GM21367 (cell line): Measurements from ENCODE around the gene TALDO1.
"Not testable (repeated sequence)": the region's sequence is repeated elsewhere in the genome, so short reads cannot be mapped to it uniquely, and the experiment has no call there.

ENCODE experiments used
- ATAC-seq: cut with Tn5 transposase; IDR thresholded peaks from one replicate; pipeline ENCODE4 v1.9.1; 2021; ENCODE audit not compliant: unreplicated experiment

The TALDO1 gene

DNA sequence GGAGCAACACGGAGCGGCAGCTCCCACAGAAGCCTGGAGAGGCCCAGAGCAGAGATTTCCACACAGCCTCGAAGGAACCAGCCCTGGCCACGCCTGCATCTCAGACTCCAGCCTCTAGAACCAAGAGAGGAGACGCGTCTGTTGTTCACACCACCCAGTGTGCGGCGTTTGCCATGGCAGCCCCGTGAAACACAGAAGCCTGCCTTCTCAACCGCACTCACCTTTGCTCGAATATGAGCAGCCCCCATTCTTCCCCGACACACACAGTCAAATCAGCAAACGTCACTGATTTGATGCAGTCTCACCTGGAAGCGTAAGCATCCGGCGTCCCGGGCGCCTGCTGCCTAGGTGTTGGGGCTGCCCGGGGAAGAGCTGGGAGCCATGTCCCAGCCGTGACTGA lies 14.2 kb upstream of the TALDO1 start:
- no peak for ATAC-seq

DNA sequence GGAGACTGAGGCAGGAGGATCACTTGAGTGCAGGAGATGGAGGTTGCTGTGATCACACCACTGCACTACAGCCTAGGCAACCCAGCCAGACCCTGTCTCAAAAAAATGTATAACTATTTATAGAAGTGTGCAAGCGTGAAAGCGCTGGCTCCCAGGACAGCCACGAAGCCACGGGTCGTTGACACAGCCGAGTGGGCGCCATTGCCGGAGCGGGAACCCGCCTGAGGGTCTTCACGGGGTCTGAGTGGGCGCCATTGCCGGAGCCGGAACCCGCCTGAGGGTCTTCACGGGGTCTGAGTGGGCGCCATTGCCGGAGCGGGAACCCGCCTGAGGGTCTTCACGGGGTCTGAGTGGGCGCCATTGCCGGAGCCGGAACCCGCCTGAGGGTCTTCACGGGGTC lies 12.7 kb upstream of the TALDO1 start:
- ATAC-seq: not testable (repeated sequence)

DNA sequence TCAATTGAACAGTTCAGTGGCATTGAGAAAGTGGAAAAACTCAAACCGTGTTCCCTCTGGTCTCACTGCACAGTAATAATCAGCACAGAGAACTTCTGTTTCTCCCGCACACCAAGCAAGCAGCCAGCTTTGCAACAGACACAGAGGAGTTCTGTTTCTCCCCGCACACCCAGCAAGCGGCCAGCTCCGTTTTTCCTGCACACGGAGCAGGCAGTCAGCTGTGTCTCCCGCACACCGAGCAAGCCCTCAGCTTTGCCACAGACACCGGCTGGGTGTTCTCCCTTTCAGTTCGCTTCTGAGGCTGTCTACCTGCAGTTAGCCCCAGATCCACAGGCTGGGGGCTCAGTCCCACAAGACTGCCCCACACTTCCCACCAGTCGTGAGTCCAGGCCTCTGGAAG lies 9.9 kb upstream of the TALDO1 start:
- ATAC-seq: no peak

DNA sequence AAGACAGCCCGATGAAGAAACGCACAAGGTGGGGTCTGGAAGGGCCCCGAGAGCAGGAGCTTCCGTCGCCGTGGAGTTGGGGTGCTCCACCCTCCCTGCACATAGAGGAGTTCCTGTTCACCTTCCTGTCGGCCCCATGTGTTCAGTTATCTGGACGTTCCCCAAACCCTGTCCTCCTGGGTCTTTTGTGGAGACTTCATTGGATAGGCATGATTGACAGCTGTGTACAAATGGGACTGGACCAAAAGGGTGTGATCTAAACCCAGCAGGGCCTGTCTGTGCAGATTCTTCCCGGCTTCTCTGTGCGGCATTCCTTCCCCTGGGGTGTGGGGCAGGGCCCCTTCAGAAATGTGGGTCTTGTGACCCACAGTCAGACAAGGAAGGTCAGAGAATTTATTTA lies 9.4 kb upstream of the TALDO1 start:
- not testable (repeated sequence) for ATAC-seq

DNA sequence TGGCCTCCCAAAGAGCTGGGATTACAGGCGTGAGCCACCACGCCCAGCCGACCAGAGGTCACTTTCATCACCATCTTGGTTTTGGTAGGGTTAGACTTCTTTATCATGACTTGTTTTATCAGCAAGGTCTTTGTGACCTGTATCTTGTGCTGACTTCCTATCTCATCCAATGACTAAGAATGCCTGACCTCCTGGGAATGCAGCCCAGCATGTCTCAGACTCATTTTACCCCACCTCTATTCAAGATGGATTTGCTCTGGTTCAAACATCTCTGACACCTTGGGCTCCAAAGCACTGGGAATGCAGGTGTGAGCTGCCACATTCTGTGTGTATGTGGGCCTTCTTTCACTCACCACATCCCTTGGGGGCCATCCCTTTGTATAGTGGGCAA lies 5.1 kb upstream of the TALDO1 start:
- ATAC-seq: no peak

DNA sequence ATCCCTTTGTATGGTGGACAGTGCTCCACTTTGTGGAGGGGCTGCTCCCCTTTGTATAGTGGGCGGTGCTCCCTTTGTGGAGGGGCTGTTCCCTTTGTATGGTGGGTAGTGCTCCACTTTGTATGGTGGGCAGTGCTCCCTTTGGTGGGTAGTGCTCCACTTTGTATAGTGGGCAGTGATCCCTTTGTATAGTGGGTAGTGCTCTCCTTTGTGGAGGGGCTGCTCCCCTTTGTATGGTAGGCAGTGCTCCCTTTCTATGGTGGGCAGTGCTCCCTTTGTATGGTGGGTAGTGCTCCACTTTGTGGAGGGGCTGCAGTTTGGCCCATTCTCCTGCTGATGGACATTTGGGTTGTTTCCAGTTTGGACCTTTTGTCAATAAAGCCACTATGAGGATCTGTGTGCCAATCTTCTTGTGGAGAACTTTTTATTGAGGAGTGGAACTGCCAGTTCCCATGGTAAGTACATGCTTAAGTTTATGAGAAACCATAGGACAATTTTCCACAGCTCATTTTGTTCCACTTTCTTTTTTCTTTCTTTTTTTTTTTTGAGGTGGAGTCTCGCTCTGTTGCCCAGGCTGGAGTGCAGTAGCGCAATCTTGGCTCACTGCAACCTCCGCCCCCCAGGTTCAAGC lies 4.6 kb upstream of the TALDO1 start:
- no peak for ATAC-seq

DNA sequence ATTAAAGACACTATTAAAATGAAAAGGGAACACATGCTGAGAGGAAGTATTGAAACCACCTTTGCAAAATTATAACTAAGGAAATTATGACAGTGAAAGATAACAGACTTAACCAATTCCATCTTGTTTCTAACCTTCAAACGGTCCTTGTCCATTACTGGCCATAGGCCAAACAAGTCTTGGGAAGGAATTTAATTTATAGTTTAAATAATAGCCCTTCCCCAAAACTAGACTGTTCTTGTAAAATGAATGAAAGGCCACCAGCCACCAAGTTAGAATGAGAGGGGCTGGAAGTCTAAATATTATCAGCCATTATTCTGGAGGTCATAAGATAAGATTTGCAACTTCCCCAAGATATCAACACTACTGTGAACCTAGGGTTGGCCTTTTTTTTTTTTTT lies 1.8 kb upstream of the TALDO1 start:
- no peak for ATAC-seq

DNA sequence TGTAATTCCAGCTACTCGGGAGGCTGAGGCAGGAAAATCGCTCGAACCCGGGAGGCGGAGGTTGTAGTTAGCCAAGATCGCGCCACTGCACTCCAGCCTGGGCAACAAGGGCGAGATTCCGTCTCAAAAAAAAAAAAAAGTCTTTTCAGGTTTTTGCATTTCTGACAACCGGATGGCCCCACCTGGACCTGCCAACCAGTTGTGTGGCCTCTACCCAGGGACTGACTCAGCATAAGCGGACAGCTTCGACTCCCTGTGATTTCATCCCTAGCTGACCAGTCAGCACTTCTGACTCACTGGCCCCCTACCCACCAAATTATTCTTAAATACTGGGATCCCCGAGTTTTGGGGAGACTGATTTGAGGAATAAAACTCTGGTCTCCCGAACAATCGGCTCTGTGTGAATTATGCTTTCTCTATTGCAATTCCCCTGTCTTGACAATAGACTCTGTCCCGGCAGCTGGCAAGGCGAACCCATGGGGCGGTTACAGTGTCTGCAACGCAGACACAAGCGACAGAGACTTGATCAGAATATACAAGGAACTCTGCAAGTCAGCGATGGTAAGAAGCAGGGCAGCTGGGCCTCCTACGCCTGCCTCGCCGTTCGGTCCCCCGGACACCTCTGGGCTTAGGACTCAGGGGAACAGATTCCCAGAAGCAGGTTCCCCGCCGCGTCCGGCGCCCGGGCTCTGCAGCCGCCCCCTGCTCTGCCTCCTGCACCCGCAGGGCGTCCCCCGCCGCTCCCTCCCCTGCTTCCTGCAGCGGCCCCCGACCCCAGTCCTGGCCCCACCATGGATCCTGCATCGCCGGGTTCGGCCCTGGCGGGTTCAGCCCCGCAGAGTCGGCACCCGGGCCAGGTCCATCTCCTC lies 741 bp upstream of the TALDO1 start:
- peak; percentile 15 for ATAC-seq

DNA sequence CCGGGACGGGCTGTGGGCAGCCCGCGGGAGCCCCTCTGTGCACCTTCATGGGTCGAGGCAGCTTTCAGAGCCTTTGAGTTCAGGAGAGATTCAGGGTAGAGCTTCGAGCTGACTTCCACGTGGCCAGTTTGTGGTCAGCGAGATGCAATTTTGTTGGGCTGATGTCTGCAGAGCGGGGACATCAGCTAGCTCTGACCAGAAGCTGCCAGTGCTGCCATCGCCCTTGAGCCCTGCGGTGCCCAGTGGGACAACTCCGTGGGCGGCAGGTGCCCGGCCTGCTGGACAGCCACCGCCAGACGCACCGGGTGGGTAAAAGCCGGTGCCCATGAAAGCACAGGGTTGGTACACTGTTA lies 719 bp downstream of the TALDO1 start:
- ATAC-seq: no peak

DNA sequence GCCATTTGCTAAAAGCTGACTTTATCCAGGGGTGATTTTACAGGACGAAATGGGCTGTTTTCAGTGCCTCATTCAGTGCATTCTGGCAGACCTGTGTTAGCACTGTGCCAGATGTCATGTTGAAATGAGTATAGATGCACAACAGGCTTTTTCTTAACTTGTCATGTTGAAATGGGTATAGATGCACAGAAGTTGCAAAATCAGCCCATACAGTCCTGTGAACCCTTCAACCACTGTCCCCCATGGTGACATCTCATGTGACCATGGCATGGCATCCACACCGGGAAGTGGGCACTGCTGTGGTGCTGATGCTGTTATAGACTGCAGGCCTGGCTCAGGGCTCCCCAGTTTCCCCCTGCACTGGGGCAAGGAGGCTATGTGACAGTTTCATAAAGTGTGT lies 2.5 kb downstream of the TALDO1 start:
- no peak for ATAC-seq

DNA sequence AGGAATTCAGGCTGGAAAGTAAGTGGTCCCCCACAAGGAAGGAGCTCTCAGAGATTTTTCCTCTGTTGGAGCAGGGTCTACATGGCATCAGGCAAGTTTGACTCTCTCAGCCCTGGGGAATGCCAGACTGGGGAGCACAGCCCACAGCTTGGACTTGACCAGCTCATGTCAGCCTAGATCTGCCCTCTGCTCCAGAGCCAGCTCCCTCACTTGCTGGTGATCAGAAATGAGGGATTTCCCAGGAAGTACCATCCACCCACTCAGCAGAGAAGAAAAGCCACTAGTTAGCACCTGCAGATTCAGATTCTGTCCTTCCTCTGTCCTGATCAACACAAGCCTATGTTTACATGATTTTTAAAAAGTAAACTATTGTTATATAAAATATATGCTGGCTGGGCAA lies 13.0 kb downstream of the TALDO1 start:
- no peak for ATAC-seq

DNA sequence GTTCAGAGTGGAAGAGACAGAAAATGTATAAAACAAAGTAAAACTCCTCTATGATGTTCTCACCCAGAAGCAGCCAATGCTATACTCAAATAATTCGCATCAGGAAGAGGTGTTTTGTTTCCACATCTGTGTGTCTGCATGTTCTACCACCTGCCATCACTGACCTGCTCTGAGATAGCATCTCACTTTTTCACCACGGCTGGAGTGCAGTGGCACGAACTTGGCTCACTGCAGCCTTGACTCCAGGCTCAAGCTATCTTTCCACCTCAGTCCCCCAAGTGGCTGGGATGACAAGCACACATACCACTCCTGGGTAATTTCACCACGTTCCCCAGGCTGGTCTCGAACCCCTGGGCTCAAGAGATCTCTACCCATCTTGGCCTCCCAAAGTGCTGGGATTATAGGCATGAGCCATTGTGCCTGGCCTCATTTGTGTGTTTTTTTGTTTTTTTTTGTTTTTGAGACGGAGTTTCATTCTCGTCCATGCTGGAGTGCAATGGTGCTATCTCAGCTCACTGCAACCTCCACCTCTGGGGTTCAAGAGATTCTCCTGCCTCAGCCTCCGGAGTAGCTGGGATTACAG lies 14.4 kb downstream of the TALDO1 start:
- no peak for ATAC-seq

DNA sequence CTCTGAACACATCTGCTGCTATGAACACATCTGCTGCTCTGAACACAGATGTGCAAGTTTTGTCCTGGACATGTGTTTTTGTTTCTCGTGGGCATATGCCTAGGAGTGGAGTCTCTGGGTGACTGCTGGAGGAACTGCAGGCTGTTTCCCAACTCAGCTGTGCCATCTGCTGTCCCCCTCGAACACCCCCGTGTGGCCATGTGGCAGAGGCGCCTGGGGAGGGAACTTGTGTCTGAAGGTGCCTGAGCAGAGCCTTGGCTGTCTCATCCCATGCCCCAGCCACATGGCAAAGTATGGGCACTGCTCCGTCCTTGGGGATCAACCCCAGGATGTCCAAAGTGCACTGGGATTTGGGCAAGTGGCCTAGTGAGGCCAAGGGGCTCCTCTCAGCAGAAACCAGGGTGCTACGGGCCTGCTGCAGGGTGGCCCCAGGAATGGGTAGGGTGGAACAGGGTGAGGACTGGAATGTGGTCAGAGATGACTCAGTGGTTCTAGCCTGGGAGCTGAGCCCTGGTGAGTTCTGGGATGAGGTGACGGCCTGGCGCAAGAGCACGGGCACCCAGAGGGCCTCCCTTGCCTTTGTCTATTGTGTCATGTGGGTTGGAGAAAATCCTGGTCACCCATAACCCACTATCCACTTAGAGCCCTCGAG lies 15.3 kb downstream of the TALDO1 start:
- ATAC-seq: no peak

DNA sequence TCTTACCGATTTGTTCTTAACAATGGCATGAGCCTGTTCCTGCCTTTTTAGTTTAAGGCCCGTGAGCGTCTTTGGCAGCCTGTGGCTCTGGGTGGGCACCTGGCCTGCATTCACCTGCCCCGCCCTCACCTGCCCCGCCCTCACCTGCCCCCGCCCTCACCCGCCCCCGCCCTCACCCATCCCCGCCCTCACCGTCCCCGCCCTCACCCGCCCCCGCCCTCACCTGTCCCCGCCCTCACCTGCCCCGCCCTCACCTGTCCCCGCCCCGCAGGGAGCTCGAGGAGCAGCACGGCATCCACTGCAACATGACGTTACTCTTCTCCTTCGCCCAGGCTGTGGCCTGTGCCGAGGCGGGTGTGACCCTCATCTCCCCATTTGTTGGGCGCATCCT lies 15.8 kb downstream of the TALDO1 start:
- no peak for ATAC-seq

DNA sequence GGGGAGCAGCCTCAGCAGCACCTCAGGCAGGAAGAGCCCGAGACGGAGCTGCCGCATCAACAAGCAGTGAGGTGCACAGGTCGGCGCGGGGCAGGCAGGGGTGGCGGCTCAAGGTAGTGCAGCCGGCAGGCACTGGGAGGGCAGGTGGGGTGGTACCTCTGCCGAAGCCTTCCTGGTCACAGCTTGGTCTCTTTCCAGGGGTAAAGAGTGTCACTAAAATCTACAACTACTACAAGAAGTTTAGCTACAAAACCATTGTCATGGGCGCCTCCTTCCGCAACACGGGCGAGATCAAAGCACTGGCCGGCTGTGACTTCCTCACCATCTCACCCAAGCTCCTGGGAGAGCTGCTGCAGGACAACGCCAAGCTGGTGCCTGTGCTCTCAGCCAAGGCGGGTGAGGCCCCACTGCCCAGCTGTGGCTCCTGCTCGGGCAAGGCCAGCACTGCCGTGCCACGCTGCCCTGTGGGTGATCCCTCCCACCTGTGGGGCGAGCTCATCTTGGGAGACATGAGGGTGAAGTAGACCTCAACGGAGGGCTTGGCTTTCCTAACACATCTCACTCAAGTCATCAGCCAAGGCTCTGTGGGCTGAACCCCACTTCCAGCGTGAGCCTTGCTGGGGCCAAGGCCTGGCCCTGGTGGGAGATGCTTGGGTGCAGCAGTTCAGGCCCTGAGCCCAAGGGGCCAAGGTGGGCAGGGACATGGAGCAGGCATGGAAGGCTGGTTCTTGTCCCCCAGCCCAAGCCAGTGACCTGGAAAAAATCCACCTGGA lies 16.5 kb downstream of the TALDO1 start:
- no peak for ATAC-seq

DNA sequence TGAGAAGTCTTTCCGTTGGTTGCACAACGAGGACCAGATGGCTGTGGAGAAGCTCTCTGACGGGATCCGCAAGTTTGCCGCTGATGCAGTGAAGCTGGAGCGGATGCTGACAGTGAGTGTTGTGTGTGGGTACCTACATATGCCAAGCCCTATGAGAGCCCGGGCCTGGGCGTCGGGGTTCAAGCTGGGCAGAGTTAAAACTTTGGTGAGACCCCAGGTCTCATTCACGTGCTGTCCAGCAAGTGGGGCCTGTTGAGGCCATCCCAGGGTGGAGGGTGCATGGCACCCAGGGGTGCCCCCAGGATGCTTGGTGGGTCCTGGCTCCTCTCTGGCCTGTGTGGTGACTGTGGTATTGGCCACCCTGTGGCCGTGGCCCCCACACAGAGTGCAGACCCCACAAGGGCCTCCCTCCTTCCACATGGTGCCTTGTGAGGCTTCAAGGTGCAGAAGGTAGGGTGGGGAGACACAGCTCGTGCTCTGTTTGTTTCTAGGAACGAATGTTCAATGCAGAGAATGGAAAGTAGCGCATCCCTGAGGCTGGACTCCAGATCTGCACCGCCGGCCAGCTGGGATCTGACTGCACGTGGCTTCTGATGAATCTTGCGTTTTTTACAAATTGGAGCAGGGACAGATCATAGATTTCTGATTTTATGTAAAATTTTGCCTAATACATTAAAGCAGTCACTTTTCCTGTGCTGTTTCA lies 17.2 kb downstream of the TALDO1 start:
- ATAC-seq: no peak

DNA sequence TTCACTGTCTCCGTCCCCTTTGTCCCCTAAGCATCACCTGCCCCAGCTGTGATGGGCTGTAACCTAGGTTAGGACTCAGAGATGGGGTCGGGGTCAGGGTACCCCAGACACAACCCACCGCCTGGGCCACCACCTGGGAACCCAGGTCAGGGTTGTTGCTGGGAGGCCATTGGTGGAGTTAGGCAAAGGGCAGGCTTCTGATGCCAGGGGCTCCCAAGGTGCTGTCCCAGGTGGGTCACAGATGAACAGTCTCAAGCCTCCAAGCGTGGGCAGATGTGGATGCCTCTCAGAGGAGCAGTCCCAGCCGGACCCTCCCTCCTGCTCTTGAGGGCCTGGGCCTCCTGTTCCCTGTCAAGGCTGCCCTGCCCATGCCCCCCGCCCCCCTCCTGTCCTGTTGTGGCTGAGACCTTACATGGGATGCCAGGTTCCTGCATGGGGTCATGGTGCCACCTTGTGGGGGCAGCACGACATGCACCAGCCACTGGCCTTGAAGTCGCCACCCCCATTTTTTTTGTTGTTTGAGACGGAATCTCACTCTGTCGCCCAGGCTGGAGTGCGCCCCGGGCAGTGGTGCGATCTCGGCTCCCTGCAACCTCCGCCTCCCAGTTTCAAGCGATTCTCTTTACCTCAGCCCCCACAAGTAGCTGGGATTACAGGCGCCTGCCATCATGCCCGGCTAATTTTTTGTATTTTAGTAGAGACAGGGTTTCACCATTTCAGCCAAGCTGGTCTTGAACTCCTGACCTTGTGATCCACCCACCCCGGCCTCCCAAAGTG lies 17.9 kb downstream of the TALDO1 start:
- ATAC-seq: no peak

DNA sequence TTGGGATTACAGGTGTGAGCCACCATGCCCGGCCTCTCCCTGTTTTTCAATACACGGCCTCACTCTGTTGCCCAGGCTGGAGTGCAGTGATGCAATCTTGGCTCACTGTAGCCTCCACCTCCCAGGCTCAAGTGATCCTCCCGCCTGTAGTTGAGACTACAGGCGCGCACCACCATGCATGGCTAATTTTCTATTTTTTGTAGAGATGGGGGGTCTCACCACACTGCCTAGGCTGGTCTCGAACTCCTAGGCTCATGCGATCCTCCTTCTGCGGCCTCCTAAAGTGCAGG lies 18.5 kb downstream of the TALDO1 start:
- ATAC-seq: no peak

DNA sequence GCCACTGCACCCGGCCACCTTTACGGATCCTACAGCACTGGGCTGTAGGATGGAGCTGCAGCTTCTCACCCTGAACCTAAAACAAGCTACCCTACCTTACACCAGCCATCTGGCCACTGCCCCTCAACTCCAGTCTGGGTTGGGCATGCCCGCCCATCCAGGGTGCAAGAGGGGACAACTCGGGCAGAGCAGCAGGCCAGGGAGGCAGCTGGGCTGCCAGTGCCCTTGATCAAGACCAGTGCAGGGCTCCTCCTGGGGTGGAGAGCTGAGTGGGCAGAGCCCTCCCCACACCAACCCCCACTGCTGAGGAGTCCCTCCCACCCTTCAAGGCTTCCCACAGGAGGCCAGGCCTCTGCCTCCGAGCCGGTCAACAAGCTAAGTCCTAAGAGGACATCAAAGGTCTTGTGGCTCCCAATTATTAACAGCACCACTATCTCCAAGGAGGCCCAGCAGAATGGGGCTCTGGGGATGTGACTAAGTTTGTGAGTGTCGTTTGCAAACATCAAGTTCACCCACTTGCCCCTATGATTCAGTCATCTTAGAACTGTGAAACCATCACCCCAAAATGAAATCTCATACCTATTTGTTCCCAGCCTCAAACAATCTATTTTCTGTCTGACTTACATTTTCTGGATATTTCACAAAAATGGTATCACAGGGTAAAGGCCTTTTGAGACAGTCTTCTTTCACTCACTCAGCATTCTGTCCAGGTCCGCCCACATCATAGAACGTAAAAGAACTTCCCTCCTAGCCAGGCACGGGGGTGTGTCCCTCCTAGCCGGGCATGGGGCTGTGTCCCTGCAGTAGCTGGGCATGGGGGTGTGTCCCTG lies 19.1 kb downstream of the TALDO1 start:
- ATAC-seq: no peak
